HUDEP-2 (cell line): ENCODE data around the gene FABP7.

Experiments used
- DNase-seq, 76 experiments: peaks; one replicate each; lab custom pipeline; 2025; ENCODE audit not compliant: unreplicated experiment in 76 of 76; lab: John Stamatoyannopoulos, UW

FABP7 gene

GRCh38 chr6:122832459-122832858 is 52.9 kb downstream of the FABP7 start:
- no peak for DNase-seq

- DNase-seq: no peak
These were observed 53.5 kb downstream of the FABP7 start for GRCh38 chr6:122833021-122833491.
